ENCODE data around the gene ARFGAP3.

GRCh38 chr22:42830161-42830560 is 26.9 kb downstream of the ARFGAP3 start:
- TF ChIP-seq EZH2 (IDR thresholded peaks at IDR 0.05; ENCODE audit: borderline replicate concordance, low read depth, low read length, poor library complexity, severe bottlenecking): no peak
- no peak for TF ChIP-seq CTCF (conservative IDR thresholded peaks at IDR 0.05; ENCODE audit: low read depth, low read length)
